Loucy (cell line): ENCODE data around the gene ETHE1.

Source experiments
- H2AFZ ChIP-seq: fragments of 200-600 bp; sonication (generic); 2 replicates; pipeline ENCODE4 v1.6.0; 2016; ENCODE audit warnings: antibody characterized with exemption, mild to moderate bottlenecking, low read length, moderate library complexity
- H3F3A ChIP-seq: fragments of 200-600 bp; 2 replicates; pipeline ENCODE4 v1.6.0; 2016; ENCODE audit warnings: antibody characterized with exemption, low read depth, mild to moderate bottlenecking
- H3K27me3 ChIP-seq: fragments of 200-600 bp; sonication (generic); 2 replicates; pipeline ENCODE4 v1.6.1; 2014; ENCODE audit warnings: low read length, mild to moderate bottlenecking; ENCODE audit not compliant: insufficient read depth, poor library complexity, severe bottlenecking
- H3K36me3 ChIP-seq: fragments of 200-600 bp; sonication (generic); 2 replicates; pipeline ENCODE4 v1.6.1; 2016; ENCODE audit warnings: low read length; ENCODE audit not compliant: insufficient read depth
- H3K4me1 ChIP-seq: fragments of 200-600 bp; sonication (generic); 2 replicates; pipeline ENCODE4 v1.5.1; 2014; ENCODE audit warnings: low read length, mild to moderate bottlenecking; ENCODE audit not compliant: insufficient read depth, poor library complexity, severe bottlenecking
- H3K4me2 ChIP-seq: fragments of 200-600 bp; sonication (generic); 2 replicates; pipeline ENCODE4 v1.6.0; 2014; ENCODE audit warnings: antibody characterized with exemption, low read length, low read depth, mild to moderate bottlenecking; ENCODE audit not compliant: poor library complexity, severe bottlenecking
- H3K4me3 ChIP-seq: fragments of 200-600 bp; sonication (generic); 2 replicates; pipeline ENCODE4 v1.5.1; 2014; ENCODE audit warnings: low read length, mild to moderate bottlenecking, mixed read lengths; ENCODE audit not compliant: poor library complexity, severe bottlenecking
- H3K79me2 ChIP-seq: fragments of 200-600 bp; sonication (generic); 2 replicates; pipeline ENCODE4 v1.6.1; 2014; ENCODE audit warnings: low read length; ENCODE audit not compliant: insufficient read depth
- H3K9ac ChIP-seq: fragments of 200-600 bp; sonication (generic); 2 replicates; pipeline ENCODE4 v1.6.0; 2014; ENCODE audit warnings: mild to moderate bottlenecking, low read depth, low read length, moderate library complexity; ENCODE audit not compliant: poor library complexity, severe bottlenecking
- H3K9me2 ChIP-seq: fragments of 200-600 bp; sonication (generic); replicated peaks from 2 replicates; pipeline ENCODE4 v1.6.1; 2016; ENCODE audit warnings: low read depth, low read length, mixed read lengths
- H3K9me3 ChIP-seq: fragments of 200-600 bp; sonication (generic); 2 replicates; pipeline ENCODE4 v1.6.1; 2014; ENCODE audit warnings: mild to moderate bottlenecking, antibody characterized with exemption, low read length, low read depth; ENCODE audit not compliant: insufficient read depth
- H4K20me1 ChIP-seq: fragments of 200-600 bp; sonication (generic); 2 replicates; pipeline ENCODE4 v1.6.0; 2014; ENCODE audit warnings: antibody characterized with exemption, low read length, mild to moderate bottlenecking; ENCODE audit not compliant: insufficient read depth, poor library complexity, severe bottlenecking
- EZH2phosphoT487 ChIP-seq: fragments of 200-600 bp; IDR thresholded peaks from 2 replicates; pipeline ENCODE4 v1.6.1; 2018; ENCODE audit warnings: antibody characterized with exemption, mild to moderate bottlenecking, moderate library complexity, borderline replicate concordance
- TF ChIP-seq, protein P1 (sequence below): fragments of 200-600 bp; sonication (generic); conservative IDR thresholded peaks from 2 replicates; pipeline ENCODE4 v1.5.1; 2014; ENCODE audit warnings: mild to moderate bottlenecking, antibody characterized with exemption, low read length

Gene ETHE1

DNA sequence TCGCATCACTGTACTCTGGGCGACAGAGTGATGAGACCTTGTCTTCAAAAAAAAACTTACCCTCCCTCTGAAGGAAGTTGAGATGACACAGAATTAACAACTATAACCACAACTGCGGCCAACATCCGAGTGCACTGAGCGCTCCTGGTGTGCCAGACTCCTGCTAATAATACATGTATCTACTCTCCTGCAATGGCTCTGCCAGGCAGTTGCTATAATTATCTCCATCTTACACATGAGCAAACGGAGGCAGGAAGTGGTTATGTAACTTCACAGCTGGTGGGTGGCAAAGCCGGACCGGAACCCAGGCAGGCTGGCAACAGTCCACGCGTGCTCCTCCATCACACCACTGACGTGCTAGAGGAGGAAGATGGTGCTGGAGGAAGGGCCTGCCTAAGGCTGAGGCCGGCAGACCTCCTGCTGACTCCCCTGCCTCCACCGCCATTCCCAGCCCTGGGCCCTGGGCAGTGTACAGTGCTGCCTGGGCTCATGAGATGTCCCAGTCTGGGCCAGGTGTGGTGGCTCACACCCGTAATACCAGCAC is 35.8 kb upstream of the ETHE1 start:
- Histone ChIP-seq H2AFZ (no peak overlapping the region), H3K27me3 (no peaks in the 10 kb centered on the region), H3K36me3 (0 out of 2 replicates have a peak, but pooled peaks cover 3% of the 10 kb centered on the region), H4K20me1 (no peaks in the 10 kb centered on the region), H3K9me2 (no peaks in the 10 kb centered on the region), H3K9me3 (no peaks in the 10 kb centered on the region), H3K9ac (peak overlapping the region; percentile 60), H3K4me1 (peaks cover 54% of the 10 kb centered on the region), H3F3A (peaks cover 19% of the 10 kb centered on the region), H3K4me3 (peak overlapping the region; percentile 47), H3K4me2 (peak overlapping the region; percentile 68), H3K79me2 (peaks cover 42% of the 10 kb centered on the region)
- no peak for TF ChIP-seq EZH2phosphoT487
- TF ChIP-seq, protein P1, sequence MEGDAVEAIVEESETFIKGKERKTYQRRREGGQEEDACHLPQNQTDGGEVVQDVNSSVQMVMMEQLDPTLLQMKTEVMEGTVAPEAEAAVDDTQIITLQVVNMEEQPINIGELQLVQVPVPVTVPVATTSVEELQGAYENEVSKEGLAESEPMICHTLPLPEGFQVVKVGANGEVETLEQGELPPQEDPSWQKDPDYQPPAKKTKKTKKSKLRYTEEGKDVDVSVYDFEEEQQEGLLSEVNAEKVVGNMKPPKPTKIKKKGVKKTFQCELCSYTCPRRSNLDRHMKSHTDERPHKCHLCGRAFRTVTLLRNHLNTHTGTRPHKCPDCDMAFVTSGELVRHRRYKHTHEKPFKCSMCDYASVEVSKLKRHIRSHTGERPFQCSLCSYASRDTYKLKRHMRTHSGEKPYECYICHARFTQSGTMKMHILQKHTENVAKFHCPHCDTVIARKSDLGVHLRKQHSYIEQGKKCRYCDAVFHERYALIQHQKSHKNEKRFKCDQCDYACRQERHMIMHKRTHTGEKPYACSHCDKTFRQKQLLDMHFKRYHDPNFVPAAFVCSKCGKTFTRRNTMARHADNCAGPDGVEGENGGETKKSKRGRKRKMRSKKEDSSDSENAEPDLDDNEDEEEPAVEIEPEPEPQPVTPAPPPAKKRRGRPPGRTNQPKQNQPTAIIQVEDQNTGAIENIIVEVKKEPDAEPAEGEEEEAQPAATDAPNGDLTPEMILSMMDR: no peak

DNA sequence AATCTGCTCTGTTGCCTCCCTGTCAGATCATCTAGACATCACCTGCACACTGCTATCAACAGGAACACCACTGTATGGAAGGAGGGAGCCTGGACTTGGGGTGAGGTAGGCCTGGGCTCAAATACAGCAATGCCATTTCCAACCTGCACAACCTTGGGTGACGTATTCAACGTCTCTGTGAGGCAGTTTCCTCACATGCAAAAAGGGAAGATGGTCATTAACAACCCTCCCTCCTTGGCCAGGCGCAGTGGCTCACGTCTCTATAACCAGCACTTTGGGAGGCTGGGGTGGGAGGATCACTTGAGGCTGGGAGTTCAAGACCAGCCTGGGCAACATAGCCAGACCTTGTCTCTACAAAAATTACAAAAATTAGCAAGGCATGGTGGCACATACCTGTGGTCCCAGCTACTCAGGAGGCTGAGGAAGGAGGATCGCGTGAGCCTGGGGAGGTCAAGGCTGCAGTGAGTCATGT is 35.3 kb upstream of the ETHE1 start:
- Histone ChIP-seq H3K27me3 (no peaks in the 10 kb centered on the region), H3K4me1 (peaks cover 54% of the 10 kb centered on the region), H3K4me3 (peak overlapping the region; percentile 47), H3K79me2 (peaks cover 37% of the 10 kb centered on the region), H3K36me3 (0 out of 2 replicates have a peak, but pooled peaks cover 4% of the 10 kb centered on the region), H2AFZ (no peak overlapping the region), H3K4me2 (peak overlapping the region; percentile 68), H3F3A (peaks cover 19% of the 10 kb centered on the region), H4K20me1 (no peaks in the 10 kb centered on the region), H3K9me3 (no peaks in the 10 kb centered on the region), H3K9me2 (no peaks in the 10 kb centered on the region), H3K9ac (peak overlapping the region; percentile 58)
- TF ChIP-seq, protein P1: no peak
- TF ChIP-seq EZH2phosphoT487: no peak

DNA sequence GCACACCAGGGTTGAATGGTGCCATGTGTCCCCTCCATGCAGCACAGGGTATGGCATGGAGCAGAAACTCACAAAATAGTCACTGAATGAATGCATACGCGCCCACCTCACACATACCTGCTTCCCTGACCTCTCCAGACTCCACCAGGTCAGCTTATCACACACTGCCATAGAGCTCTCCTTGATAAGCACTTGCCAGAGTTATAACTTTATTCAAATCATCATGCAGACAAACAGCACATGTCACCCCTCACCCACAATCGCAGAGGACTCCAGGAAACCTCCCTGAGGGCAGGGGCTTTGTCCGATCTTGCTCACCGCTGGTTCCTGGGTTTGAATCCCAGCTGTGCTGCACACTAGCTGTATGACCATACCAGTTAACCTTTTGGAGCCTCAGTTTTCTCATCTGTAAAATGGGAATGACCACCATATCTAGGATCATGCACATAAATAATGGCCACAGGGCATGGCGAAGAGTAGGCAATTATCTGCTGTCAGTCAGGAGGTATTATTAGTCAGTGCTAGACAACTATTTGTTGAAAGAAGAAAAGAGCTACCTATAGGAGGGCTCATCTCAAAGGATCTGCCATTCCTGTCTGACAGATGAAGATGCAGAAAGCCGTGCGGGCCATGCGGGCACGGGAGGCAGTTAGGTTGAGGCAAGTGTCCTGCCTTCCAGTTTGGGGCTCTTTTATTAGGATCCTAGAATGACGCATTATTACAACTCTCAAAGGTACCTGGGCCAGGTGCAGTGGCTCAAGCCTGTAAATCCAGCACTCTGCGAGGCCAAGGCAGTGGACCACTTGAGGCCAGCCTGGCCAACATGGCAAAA is 34.4 kb upstream of the ETHE1 start:
- Histone ChIP-seq H3K79me2 (peaks cover 36% of the 10 kb centered on the region), H2AFZ (no peak overlapping the region), H3K9me2 (no peaks in the 10 kb centered on the region), H3K9me3 (no peaks in the 10 kb centered on the region), H3K36me3 (0 out of 2 replicates have a peak, but pooled peaks cover 4% of the 10 kb centered on the region), H3K4me2 (peak overlapping the region; percentile 68), H3K27me3 (no peaks in the 10 kb centered on the region), H3K4me3 (peak overlapping the region; percentile 47), H4K20me1 (no peaks in the 10 kb centered on the region), H3F3A (peaks cover 19% of the 10 kb centered on the region), H3K4me1 (peaks cover 51% of the 10 kb centered on the region), H3K9ac (peak overlapping the region; percentile 58)
- no peak for TF ChIP-seq EZH2phosphoT487
- TF ChIP-seq, protein P1: no peak
